ENCODE data around the gene POU6F2.

DNA sequence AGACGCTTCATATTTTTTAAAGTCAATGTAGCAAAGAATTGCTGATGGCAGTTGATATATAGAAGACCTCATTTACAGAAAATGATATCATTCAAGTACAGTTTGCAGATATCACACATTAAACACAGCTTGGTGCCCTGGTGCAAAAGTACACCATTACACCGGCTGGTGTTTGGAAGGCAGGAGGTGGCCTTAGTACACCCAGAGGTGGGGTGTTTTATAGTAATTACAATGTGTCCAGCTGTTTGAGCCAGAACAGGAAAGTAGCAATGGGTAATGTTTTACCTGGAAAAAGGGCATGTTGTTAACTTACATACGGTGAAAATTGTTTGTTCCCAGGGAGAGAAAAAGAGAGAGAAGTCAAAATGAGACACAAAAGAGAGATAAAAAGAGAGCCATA is 485.5 kb downstream of the POU6F2 start:
- TF ChIP-seq FOXM1 (IDR thresholded peaks at IDR 0.05; ENCODE audit: borderline replicate concordance, low read depth) (no peak), USF1 (IDR thresholded peaks at IDR 0.05) (no peak), TEAD4 (IDR thresholded peaks at IDR 0.05) (no peak), EGR1 (IDR thresholded peaks at IDR 0.05) (no peak), TAF1 (IDR thresholded peaks at IDR 0.05; ENCODE audit: low read depth) (no peak), YY1 (IDR thresholded peaks at IDR 0.05; ENCODE audit: low read depth) (no peak), CEBPB (IDR thresholded peaks at IDR 0.05) (no peak)
- TF ChIP-seq, protein P1, sequence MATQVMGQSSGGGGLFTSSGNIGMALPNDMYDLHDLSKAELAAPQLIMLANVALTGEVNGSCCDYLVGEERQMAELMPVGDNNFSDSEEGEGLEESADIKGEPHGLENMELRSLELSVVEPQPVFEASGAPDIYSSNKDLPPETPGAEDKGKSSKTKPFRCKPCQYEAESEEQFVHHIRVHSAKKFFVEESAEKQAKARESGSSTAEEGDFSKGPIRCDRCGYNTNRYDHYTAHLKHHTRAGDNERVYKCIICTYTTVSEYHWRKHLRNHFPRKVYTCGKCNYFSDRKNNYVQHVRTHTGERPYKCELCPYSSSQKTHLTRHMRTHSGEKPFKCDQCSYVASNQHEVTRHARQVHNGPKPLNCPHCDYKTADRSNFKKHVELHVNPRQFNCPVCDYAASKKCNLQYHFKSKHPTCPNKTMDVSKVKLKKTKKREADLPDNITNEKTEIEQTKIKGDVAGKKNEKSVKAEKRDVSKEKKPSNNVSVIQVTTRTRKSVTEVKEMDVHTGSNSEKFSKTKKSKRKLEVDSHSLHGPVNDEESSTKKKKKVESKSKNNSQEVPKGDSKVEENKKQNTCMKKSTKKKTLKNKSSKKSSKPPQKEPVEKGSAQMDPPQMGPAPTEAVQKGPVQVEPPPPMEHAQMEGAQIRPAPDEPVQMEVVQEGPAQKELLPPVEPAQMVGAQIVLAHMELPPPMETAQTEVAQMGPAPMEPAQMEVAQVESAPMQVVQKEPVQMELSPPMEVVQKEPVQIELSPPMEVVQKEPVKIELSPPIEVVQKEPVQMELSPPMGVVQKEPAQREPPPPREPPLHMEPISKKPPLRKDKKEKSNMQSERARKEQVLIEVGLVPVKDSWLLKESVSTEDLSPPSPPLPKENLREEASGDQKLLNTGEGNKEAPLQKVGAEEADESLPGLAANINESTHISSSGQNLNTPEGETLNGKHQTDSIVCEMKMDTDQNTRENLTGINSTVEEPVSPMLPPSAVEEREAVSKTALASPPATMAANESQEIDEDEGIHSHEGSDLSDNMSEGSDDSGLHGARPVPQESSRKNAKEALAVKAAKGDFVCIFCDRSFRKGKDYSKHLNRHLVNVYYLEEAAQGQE (IDR thresholded peaks at IDR 0.05; ENCODE audit: low read depth) = no peak
